ENCODE results near the gene ZBTB42.

The ZBTB42 gene

DNA sequence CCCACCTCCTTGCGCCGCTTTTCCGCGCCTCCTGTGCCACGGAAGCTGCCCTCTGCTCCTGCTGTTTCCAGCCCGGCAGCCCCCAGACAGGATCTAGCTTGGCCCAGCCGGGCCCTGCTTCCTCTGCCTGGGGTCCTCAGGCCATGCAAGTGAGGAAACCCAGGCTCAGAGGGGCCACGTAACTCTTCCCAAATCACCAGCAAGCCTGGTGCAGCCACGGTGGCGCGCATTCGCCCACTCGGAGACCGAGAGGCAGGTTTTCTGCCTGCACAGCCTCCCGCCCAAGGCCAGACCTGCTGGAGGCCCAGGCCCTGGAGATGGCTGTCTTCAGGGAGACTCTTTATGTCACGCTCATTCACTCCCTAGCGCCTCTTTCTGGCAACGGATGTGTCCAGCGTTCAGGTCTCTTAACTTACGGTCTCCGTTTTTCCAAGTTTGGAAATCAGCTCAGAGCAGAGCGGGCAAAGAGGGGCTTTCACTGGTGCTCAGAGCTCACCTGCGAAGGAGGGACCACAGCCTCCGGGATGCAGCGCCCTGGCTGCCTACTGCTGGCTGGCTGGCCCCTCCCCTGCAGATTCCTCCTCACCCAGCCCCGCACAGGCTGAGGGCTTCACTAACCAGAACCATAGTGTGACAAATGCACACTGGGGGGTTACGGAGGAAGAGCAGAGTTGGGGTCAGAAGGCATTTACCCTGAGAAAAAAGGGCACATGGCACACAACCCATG is 43.6 kb downstream of the ZBTB42 start:
- no peak overlapping the region for H3K4me3 ChIP-seq (ENCODE audit: low read depth, low read length)
- TF ChIP-seq, protein P1, sequence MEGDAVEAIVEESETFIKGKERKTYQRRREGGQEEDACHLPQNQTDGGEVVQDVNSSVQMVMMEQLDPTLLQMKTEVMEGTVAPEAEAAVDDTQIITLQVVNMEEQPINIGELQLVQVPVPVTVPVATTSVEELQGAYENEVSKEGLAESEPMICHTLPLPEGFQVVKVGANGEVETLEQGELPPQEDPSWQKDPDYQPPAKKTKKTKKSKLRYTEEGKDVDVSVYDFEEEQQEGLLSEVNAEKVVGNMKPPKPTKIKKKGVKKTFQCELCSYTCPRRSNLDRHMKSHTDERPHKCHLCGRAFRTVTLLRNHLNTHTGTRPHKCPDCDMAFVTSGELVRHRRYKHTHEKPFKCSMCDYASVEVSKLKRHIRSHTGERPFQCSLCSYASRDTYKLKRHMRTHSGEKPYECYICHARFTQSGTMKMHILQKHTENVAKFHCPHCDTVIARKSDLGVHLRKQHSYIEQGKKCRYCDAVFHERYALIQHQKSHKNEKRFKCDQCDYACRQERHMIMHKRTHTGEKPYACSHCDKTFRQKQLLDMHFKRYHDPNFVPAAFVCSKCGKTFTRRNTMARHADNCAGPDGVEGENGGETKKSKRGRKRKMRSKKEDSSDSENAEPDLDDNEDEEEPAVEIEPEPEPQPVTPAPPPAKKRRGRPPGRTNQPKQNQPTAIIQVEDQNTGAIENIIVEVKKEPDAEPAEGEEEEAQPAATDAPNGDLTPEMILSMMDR (IDR thresholded peaks at IDR 0.05; ENCODE audit: low read depth, low read length): no peak

DNA sequence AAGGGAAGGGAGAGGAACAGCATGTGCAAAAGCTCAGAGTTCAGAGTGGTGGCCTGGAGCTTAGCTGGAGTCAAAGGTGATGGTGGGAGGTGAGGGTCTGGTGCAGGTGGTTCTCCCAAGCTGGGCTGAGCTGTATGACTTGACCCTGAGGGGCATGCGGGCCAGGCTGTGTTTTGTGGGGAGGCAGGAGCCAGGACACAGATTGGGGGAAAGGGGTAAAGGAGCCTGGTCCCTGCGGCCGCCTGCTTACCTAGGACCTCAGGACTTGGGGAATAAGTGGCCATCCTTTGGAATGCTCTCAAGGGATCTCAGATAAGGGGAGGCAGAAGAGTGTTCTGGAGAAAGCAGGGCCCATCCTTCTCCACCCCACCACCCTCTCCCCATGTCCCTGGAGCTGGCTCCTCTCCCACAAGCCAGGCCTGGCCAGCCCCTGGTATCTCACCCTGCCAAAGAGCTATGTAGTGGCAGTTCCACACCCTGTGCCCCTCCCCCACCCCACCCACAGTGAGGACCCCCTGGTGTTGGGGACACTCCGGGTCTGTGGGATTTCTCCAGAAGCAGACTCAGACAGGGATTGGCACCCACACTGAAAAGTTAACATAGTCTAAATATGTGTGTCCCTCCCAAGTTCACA is 44.2 kb downstream of the ZBTB42 start:
- no peak overlapping the region for H3K4me3 ChIP-seq (ENCODE audit: low read depth, low read length)
- TF ChIP-seq, protein P1 (IDR thresholded peaks at IDR 0.05; ENCODE audit: low read depth, low read length): no peak

DNA sequence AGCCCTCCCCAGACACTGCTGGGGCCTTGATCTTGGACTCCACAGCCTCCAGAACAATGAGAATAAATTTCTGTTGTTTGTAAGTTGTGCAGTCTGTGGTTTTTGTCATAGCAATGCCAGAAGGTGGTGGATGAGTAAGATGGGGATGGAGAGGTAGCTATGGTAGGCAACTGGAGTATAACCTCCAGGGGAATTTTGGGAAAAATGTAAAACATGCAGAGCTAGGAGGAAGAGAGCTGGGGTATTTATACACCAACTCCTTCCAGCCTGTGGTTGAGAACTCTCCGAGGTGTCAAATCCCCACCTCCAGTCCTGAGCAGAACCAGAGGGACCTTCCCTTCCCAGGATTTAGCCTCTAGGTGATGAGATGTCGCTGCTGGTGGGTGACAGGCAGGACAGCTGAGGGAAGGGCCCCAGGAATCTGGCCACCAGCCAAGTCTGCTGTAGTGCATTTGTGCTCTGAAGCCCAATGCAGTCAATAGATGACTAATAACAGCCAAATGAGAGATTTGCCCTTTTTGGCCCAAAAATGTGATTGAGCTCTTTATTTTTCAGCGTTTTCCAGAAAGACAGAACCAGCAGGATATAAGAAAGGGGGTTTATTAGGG is 45.0 kb downstream of the ZBTB42 start:
- TF ChIP-seq, protein P1 (IDR thresholded peaks at IDR 0.05; ENCODE audit: low read depth, low read length): no peak
- H3K4me3 ChIP-seq (ENCODE audit: low read depth, low read length): no peak overlapping the region

DNA sequence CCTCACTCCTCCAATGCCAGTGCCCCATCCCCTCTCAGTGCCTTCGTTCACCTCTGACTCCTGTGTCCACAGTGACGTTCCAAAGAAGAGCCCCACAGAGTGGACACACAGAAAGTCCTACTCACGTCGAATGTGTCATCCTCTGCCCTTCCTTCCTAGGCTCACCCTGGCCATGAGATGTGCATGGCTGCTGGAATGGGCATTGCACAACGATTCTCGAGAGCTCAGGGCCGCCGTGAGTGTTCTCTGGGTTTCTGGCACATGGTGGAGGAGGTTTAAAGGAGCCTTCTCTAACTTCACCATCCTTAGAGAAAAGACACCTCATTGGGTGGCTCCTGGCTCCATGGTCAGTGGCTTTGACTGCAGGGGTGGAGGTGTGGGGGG is 51.4 kb downstream of the ZBTB42 start:
- no peak overlapping the region for H3K4me3 ChIP-seq (ENCODE audit: low read depth, low read length)
- TF ChIP-seq, protein P1 (IDR thresholded peaks at IDR 0.05; ENCODE audit: low read depth, low read length): no peak

All from WI38 (cell line).